T-helper 22 cell (primary cell): ENCODE data around the gene SLC8B1.
"Not testable (repeated sequence)": the region's sequence is repeated elsewhere in the genome, so short reads cannot be mapped to it uniquely, and the experiment has no call there.

Source experiments
- DNase-seq: peaks from one replicate; pipeline ENCODE4 v3.0.0-alpha.2; 2020; ENCODE audit warnings: low read depth

SLC8B1 gene

DNA sequence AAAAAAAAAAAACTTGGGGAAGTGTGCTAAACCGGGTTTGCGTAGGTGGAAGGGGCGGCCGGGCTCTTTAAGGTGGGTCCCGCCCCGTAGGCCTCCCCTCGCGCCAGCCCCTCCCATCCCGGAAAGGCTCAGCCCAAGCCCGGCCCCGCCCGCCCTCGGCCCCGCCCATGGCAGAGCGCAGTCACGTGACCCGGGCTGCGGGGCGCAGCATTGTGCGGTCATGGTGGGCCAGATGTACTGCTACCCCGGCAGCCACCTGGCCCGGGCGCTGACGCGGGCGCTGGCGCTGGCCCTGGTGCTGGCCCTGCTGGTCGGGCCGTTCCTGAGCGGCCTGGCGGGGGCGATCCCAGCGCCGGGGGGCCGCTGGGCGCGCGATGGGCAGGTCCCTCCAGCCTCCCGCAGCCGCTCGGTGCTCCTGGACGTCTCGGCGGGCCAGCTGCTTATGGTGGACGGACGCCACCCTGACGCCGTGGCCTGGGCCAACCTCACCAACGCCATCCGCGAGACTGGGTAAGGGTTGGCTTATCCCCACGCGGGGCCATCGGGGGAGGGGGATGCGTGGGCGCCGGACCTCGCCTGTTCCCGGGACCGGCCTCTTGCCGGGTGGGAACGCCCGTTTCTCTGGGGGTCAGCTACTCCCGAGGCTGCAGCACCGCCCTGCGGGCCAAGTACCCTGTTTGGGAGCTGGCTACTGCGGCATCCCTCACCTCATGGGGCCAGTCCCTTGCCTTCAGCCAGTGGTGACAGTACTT, 23.6 kb upstream of the SLC8B1 start, which contains the start of gene PLBD2:
Gene PLBD2 (plus strand): TSS at position 207 of the 752 bp plus-strand sequence. CDS start 14 bp downstream, at position 221.
- peak; percentile 94 for DNase-seq

DNA sequence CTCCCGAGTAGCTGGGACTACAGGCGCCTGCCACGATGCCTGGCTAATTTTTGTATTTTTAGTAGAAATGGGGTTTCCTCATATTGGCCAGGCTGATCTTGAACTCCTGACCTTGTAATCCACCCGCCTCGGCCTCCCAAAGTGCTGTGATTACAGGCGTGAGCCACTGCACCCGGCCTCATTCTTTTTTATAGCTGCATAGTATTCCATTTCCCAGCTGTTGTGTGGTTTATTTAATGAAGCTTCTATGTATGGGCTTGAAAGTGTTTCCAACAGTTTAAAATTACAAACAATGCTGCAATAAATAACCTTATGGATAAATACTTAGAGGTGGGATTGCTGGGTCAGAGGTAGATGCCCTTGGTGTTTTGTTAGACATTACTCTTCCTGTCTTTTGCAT, 19.3 kb upstream of the SLC8B1 start:
- DNase-seq = not testable (repeated sequence)

GRCh38 chr12:113351089-113351488, 16.2 kb upstream of the SLC8B1 start:
- DNase-seq = no peak

- DNase-seq = no peak
Observed at GRCh38 chr12:113348849-113349536, 14.1 kb upstream of the SLC8B1 start.

- DNase-seq = no peak
Observed at GRCh38 chr12:113347892-113348291, 13.0 kb upstream of the SLC8B1 start.

DNA sequence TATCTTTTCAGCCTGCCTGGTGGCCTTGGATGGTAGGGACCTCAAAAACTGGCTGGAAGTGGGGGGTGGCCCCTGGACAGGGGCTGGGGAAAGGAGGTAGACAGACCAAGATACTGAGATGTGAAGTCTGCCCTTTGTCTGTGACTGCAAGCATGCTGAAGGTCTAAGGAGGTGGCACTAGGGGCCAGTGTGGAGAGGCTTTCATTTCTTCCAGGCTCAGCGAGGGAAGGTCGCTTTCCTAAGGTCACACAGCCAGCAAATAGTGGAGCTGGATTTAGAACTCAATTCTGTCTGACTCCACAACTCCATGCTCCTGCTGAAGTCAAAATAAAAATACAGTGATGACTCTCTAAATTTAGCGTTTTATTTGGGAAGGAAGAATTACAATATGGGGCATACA, 12.2 kb upstream of the SLC8B1 start:
- DNase-seq = no peak

- no peak for DNase-seq
Observed at GRCh38 chr12:113346353-113346752, 11.4 kb upstream of the SLC8B1 start.

DNA sequence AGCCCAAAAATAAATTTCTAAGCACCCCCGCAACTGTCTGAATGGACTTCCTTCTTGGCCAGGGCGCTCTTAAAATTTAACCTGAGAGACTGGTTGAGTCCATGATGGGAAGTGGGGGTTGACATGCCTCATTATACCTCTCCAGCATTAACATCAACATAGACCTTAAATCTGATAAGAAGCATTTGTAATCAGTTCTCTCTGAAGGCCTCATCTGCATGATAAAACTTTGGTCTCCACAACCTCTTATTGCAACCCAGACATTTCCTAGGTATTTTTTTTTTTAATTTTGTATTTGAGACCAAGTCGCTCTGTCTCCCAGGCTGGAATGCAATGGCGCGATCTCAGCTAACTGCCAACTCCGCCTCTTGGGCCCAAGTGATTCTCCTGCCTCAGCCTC, 10.4 kb upstream of the SLC8B1 start:
- DNase-seq = no peak

DNA sequence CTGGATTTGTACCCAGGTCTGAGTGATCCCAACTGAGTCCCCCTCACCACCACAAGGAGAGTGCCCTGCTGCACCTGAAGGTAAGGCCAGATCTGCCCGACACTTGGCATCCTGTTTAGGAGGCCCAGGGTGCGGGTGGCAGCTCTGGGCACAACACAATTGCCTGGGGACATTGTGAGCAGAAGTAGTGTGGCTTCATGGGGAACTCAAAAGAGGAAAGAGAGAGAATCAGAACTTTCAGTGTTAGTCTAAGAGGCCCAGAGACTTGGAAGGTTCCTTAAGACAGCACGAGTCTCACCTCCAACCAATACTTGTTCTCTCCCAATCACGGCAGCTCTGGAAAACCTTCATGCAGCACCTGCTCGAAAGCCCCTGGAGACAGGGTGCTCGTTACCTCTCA, 6.6 kb upstream of the SLC8B1 start:
- DNase-seq = no peak

- no peak for DNase-seq
Observed at GRCh38 chr12:113340061-113340460, 5.2 kb upstream of the SLC8B1 start.

DNA sequence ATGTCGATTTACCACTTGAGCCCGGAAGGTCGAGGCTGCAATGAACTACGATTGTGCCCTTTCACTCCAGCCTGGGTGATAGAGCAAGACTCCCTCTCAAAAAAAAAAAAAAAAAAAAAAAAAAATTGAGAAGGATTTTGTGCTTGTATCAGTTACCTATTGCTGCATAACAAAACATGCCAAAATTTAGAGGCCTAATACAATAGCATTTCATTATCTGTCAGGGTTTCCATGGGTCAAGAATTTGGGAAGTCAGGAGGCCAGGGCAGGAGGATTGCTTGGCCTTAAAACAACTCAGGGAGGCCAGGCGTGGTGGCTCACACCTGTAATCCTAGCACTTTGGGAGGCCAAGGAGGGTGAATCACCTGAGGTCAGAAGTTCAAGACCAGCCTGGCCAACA, 4.6 kb upstream of the SLC8B1 start:
- no peak for DNase-seq

DNA sequence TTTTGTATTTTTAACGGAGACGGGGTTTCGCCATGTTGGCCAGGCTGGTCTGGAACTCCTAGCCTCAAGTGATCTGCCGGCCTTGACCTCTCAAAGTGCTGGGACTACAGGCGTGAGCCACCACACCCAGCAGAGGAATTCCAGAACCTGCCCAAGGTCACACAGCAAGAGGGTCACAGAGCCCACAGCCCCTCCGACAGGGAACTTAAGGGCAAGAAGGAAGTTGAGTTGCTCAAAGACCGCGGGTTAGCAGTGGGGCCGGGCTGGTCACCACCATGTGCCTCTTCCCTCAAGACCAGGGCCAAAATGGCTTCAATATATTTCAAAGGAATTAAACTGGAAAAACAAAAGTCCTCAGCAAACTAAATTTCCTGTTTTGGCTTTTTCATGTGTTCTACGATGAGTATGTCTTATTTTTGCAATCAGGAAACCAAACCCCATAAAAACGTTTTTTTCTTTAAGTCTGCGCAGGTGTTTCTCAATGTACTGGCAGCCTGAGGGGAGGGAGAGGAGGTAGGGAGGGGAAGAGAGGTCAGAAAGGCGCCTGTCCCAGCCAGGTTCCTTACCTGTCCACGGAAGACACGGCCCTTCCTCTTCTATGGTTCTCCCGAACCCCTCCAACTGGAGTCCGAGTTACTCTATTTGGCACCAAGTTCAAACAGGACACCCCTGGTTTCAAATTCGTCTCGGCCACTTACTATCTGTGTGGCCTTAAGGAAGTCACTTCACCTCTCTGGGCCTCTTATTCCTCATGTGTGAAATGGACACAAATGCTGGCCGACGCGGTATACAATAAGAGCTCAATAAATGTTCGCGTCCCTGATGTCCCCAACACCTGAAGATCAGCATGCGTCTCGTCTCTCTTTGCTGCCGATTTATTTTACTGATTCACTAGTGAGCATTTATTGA, 778 bp downstream of the SLC8B1 start:
- no peak for DNase-seq

- DNase-seq = no peak
Observed at GRCh38 chr12:113333418-113333750, 1.5 kb downstream of the SLC8B1 start.

DNA sequence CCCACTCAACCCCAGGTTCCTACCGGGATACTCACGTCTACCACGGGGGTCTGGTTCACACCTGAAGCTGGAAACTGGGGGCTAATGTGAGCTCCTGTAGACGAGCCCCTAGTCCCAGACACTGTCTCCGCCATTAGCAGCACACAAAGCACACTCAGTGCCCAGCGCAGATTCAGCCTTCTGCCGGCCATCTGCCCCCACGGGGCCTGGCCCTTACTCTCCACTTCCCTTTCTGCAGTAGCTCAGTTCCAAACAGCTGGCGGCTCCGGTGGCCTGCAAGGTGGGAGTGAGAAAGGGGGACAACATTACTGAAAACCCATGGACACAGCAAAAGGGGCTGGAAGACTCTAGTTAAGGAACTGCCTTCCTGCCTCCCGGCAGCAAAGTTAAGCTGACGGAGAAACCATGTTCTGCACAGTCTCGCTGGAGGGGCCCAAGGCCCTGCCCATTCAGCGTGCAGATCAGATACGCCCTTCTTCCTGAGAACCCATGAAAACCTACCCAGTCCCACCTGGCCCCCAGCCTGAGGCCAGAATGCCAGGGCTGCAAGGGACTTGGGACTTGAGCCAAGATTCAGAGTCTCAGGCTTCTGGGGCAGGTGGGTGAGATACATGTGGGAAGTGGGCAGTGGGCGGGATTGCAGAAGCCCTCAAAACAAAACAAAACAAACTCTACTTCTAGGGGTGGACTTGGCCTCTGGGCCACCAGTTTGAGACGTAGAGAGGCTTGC, 2.1 kb downstream of the SLC8B1 start:
- DNase-seq = no peak

DNA sequence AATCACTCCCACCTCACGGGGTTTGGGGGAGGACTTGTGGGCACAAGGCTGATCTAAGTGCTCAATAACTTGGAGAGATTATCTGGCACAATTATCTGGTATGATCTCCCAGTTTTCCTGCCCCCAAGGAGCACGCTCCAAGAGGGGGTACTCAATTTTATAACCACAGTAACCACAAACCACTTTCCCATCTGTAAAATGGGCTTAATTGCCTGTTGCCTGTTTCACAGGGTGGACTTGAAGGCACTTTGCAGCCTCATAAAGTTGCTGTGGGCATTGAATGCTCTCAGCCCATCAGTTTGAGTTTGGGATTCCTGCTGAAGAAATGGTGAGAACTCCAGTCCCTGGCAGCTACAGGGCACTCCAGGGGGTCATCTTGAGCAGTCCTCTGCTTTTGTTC, 4.4 kb downstream of the SLC8B1 start:
- no peak for DNase-seq

DNA sequence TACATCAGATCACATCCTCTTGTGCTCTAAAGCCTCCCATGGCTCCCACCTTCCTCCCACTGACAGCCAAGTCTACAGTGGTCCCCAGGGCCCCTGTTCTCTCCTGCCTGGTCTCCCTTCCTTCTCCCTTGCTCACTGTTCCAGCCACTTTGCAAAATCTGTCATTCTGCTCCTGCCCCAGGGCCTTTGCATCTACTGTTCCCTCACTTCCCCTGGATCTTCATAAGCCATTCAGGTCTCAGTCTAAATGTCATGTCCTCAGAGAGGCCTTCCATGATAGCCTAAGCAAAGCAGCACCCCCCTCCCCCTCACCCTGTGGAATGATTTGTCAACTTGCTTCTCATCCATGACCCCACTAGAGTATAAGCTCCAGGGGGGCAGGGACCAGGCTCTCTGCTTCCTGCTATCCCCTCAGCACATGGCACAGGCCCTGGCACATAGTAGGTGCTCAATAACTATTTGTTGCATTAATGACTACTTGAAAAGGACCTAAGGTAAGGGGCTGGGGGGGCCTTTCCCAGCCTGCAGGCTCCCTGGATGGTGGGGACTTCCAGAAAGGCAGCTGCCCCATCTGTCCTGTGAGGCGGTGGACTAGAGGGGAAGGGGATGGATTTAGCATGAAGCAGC, 5.0 kb downstream of the SLC8B1 start:
- DNase-seq = no peak

DNA sequence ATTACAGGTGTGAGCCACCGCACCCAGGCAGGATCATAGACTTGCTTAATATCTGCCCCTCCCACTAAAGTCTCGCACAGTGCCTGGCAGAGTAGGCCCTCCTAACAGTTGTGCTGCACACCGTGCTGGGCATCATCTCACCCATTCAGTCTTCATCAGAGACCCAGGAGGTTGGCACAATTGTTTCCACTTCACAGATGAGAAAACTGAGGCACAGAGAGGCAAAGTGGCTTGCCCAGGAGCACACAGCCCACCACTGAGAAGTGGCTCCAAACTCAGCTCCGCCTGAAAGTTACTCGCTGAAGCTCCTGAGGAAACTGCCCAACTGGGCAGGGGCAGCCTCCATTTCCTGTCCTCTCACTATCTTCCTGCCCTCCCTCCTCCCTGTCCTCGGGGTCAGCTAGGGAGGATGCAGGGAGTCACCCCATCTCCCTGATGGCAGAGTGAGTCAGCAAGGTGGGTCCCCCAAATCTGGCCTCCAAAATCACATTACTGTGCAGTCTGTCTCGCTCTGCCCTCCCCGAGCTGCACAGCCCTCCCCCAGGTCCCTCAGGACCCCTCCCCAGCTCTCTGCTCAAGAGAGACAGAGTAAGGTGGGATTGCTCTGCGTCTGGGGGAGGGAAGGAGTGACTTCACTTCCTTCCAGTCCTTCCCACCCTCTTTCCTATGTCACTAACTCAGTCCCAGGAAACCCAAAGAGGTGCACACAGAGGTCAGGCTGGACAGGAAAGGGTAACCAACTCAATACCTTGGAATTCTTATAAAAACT, 5.7 kb downstream of the SLC8B1 start:
- no peak for DNase-seq

GRCh38 chr12:113328368-113328889, 6.5 kb downstream of the SLC8B1 start:
- no peak for DNase-seq

- DNase-seq = no peak
Observed at GRCh38 chr12:113326775-113327395, 8.0 kb downstream of the SLC8B1 start.

GRCh38 chr12:113325916-113326315, 9.0 kb downstream of the SLC8B1 start:
- DNase-seq = no peak
